GM19240 (cell line): ENCODE results near the gene XRCC5.
"Not testable (repeated sequence)": the region's sequence is repeated elsewhere in the genome, so short reads cannot be mapped to it uniquely, and the experiment has no call there.

ENCODE experiments used
- DNase-seq: peaks from one replicate; pipeline ENCODE4 v3.0.0; 2011; ENCODE audit warnings: low spot score; ENCODE audit not compliant: insufficient read length

Gene XRCC5

DNA sequence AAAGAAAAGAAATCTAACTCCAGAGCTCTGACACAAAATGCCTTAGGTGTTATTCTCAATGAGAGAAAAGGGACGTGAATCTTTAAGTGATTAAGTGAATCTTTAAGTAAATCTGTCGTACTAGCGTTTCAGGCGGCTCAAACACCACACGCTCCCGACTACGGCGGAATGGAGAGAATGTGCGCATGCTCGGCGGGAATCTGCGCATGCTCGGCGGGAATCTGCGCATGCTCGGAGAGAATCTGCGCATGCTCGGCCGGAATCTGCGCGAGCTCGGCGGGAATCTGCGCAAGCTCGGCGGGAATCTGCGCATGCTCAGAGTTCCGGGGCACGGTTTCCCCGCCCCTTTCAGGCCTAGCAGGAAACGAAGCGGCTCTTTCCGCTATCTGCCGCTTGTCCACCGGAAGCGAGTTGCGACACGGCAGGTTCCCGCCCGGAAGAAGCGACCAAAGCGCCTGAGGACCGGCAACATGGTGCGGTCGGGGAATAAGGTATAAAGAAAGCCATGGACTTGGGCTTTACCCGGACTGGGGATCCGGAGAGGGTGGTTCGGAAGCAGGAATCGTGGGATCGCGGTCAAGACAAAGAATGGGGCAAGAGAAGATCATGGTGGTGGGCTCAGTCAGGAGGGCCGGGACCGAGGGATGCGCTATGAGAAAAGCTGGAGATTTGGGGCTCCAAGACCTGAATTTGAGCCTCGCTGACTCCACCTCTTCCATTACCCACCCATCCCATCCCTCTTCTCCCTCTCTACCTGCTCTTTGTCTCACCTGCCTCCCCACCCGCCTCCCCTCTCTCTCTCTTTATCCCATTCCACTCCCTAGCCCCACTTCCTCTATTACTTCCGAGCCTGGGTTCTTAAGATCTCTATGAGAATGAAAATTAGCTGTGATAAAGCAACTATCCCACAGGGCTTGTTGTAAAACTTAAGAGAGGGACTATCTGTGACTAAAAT lies at the start of gene XRCC5:
TSS of gene XRCC5 (plus strand) at position 382 of the 955 bp plus-strand sequence. CDS start at position 471, 89 bp downstream.
- peak; percentile 53 for DNase-seq

DNA sequence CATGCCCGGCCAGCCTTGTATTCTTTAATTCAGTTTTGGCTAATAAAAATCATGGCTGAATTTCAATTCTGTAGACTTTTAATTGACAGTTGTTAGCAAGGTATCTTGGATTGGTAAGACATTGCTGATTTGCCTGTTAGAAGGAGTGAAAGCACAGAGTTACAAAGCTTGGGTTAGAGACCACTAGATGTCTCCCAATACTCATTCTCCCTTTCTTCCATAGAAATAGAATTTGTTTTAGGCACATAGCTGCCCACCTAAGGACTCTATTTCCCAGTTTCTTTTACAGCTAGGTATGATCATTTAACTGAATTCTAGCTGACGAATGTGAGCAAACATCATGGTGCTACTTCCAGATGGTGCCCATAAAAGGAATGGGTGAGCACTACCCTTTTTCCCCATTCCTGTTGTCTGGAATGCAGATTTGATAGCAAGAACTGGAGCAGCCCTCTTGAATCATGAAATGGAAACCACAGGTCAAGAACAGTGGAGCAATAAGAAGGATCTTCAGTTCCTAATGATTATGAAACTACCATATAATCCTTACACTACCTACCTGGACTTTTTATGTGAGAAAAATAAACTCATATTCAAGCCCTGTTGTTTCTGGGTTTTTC lies 45.0 kb upstream of the XRCC5 start:
- DNase-seq, result no peak

DNA sequence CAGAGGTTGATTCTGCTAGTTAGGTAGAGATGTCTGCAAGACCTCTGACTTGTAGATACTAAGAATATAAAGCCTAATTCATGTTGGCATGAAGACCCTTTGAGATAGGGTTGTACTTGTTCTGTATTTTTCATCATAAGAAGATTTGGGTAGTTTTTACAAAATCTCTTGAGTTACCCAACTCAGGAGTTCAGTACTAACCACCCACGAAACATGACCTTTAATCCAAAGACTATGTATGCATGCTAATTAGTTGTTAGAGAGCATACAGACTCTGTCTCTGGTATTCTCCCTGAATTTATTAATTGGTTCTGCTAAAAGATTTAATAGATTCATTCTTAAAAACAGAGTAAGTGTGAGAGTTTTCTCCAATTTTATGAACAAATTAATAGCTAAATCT lies 44.5 kb upstream of the XRCC5 start:
- no peak for DNase-seq

DNA sequence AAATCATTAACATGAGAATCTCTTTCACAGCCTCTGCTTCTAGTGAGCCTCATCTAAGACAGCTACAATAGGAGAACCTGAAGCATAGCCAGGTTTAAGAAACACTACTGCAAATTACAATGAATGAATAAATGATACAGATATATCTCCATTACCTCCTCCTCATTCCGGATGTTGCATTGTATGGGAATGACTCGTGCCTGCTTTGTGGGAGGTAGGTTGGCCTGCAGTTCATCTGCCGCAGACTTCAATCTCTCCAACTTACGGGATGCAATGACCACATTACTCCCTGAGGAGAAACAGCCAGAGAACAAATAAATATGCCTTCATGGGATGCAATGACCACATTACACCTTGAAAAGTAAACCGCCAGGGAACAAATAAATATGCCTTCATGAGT lies 42.9 kb upstream of the XRCC5 start:
- DNase-seq, result no peak

DNA sequence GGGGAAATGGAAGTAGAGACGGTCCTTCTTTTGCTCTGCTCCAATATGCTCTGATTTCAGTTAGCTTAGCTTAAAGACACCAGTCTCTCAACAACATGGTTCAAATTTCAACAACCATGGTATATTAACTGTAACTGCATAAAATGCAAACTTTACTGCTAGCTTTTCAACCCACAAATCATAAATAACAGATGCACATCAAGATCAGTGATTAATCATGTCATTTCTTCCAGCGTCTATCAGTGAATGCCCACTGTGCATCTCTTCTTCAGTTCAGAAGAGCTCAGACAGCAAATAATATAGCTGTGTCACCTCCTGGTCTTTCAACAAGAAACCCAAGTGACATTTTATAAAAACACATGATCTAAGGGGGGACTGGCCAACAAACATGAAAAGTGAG lies 40.1 kb upstream of the XRCC5 start:
- DNase-seq, result no peak

DNA sequence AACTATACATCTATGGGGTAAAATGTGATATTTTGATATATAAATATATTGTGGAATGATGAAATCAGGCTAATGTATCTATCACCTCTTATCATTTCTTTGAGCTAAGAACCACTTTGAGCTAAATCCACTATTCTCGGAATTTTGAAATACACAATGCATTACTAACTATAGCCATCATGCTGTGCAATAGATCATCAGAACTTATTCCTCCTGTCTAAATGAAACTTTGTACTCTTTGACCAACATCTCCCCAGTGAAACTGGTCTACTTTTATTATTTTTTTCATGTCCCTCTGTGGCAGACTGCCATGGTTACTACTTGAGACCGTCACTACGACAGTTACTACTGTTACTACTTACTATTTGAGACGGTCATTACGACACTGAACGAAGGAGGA lies 39.0 kb upstream of the XRCC5 start:
- DNase-seq, result no peak

DNA sequence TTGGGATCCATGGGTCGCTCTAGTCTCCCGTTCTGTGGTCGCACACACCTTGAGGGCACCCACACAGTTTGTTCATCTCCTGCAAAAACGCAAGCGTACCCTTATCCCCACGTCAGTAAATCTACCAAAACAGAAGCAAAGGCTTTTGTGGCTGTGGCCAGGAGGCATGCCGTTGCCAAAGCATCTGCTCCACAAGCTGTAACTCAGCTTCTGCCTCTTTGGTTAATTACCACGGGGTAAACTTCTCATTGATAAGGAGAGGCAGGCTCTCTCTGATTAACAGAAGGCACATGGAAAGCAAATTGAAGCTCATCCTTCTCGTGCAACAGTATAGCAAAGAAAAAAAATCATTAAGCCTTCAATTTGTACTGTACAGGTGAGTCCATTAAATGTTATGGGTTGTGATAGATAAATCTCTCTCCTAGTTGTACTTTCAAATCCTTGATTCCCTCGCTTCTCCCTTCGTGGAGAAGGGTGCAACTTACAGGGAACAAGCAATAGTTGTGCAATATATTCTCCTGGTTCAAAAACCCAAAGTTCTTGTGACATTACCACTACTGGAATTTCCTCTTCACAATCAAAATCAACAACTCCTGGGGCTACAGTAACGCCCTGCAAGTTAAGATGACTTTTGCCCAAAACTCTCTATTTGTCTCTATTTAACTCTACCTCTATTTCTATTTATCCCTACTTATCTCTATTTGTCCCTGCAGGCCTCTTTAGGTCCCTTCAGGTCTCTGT lies 37.9 kb upstream of the XRCC5 start:
- DNase-seq, result no peak

DNA sequence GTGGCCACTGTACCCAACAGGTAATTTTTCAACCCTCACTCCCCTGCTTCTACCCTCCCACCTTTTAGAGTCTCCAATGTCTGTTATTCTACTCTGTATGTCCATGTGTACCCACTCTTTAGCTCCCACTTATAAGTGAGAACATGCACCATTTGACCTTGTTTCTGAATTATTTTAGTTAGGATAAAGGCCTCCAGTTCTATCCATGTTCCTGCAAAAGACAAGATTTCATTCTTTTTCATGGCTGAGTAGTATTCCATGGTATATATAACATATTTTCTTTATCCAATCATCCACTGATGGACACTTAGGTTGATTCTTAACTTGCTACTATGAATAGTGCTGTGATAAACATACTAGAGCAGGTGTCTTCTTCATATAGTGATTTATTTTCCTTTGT lies 36.7 kb upstream of the XRCC5 start:
- no peak for DNase-seq

DNA sequence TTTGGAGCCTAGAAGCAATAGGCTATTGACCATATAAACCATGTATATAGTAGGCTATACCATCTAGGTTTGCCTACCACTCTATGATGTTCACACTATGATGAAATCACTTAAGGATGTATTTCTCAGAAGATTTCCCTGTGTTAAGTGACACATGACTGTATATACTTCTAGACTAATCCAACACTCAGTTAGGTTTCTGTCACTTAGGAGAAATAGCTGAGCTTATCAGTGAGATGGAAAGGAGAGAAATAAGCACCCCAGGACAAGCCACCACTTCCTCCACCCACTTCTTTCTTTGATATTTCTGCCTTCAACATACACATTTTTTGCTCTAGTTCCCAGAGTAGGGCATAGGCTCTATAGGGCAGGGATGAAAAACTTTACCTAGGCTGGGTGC lies 35.4 kb upstream of the XRCC5 start:
- no peak for DNase-seq

DNA sequence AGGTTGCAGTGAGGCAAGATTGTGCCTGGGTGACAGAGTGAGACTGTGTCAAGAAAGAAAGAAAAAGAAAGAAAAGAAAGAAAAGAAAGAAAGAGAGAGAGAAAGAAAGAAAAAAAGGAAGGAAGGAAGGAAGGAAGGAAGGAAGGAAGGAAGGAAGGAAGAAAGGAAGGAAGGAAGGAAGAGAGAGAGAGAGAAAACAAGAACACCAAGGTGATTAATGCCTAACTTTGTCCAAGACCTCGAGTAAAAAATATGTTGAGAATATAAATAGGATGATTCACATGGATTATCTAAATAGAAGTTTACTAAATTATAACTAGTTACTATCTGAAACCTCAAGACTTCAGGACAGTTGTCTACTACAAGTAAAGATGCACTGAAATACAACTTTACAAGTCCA lies 34.8 kb upstream of the XRCC5 start:
- DNase-seq, result no peak

DNA sequence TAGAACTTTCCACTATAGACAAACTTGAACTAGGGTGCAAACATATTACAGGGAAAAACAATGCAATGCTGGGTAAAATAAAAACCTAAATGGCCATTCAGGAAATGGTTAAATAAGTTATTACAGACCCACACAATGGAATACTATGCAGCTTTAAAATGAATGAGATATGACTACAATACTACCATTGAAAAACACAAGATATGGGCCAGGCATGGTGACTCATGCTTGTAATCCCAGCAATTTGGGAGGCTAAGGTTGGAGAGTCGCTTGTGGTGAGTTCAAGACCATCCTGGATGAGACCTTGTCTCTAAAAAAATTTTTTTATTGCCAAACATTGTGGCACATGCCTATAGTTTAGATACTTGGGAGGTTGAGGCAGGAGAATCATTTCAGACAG lies 34.4 kb upstream of the XRCC5 start:
- DNase-seq, result no peak

DNA sequence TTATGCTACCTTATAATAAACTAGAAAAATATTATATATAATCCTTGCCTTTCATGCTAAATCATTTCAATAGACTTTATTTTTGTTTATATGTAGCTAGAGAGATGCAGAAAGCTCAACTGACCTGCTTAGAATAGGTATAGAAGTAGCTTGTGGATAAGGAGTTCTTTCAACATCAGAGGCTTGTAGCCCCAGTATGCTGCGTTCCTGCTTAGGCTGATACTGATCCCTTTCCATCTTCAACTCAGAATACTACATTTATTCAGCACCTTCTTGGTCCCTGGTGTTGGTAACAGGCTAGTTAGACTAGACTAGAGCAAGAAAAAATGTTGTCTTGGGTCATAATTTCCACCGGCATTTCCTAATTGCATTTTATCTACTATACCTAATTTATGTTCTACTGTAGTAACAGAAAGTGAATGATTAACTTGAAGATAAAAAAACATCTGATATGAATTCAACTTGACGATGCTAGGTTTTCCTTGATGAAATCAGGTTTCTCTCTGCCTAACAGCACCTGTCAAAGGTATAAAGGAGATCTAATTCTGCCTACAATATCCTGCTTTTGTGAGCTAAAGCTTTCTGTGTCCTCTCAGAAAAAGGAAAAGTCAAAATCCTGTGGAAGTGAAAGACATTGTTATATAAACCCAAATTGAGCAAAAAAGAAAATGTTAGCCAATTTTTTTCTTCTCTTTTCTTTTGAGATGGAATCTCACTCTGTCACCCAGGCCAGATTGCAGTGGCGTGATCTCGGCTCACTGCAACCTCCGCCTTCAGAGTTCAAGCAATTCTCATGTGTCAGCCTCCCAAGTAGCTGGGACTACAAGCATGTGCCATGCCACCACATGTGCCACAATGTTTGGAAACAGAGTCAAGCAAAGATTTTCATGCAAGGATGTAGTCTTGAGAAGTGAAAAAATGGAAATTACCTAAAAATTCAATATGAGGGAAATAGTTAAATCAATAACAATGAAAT lies 33.4 kb upstream of the XRCC5 start:
- no peak for DNase-seq

DNA sequence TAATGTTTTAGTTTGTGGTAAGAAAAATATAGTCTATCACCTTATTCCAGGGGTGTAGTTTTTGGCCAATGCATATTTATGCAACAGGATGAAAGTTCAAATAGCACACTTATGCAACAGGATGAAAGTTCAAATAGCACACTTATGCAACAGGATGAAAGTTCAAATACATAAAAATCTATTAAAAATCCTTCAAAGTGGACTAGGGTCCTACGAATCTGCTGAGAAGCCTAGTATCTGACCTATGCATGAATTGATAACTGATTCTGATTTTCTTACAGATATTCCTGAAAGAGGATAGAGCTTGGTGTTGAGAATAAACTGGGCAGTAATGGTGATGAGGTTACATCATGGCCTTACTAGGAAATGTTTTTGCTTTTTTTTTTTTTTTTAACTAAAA lies 30.4 kb upstream of the XRCC5 start:
- DNase-seq, result no peak

DNA sequence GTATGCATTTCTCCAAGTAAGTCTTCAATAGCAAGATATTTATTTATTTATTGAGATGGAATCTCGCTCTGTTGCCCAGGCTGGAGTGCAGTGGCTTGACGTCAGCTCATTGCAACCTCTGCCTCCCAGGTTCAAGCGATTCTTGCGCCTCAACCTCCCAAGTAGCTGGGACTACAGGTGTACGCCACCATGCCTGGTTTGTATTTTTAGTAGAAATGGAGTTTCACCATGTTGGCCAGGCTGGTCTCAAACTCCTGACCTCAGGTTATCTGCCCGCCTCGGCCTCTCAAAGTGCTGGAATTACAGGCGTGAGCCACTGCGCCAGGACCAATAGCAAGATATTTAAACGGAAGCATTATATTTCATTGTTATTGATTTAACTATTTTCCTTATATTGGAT lies 29.1 kb upstream of the XRCC5 start:
- DNase-seq, result not testable (repeated sequence)

DNA sequence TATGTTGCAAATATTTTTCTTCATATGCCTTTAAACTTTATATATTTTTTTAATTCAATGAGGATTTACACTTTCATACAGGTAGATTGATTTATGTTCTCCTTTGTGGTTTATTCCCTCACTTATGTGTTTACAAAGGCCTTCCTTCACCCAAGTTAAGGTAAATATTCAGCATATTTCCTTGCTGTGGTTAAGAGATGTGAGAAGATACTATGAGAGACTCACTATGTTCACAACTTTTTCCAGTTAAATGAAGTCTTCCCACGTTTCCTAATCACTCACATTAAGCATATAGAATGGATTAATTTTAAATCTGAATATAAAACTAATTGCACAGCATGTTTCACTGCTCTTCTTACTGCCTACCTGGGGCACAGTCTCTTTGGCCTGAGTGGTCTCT lies 28.1 kb upstream of the XRCC5 start:
- DNase-seq, result no peak

DNA sequence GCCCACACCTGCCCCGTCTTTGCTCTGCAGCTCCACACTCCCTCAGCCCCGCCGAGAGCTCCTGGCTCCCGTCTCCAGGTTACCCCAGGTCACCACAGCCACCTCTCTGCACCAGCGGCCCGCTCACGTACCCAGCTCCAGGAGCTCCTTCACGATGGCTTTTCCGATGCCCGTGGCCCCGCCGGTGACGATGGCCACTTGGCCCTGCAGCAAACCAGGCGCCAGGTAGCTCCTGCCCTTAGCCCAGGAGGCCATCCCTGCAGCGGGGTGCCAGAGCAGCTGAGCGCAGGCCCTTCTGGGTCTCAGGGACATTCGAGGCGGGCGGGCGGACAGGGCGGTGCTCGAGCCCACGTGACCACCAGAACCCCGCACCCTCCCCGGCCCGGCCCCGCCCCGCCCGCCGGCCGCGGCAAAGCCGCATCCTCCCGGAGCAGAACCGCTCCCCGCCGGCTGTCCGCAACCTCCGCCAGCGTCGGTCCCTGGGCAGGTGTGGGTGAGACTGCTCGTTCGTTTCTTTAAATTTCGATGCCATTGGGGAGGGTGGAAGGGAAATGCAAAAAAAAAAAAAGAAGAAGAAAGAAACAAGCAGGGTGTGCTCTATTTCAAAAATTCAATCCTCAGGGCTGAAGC lies 27.5 kb upstream of the XRCC5 start, which contains the start of the genes PECR and TMEM169:
TSS of gene PECR (minus strand) at position 323 of the 630 bp plus-strand sequence. CDS start at position 255, 68 bp downstream.
TSS of gene TMEM169 (plus strand) at position 433 of the 630 bp plus-strand sequence. CDS start 14,045 bp downstream, outside the sequence.
- DNase-seq, result peak; percentile 74

DNA sequence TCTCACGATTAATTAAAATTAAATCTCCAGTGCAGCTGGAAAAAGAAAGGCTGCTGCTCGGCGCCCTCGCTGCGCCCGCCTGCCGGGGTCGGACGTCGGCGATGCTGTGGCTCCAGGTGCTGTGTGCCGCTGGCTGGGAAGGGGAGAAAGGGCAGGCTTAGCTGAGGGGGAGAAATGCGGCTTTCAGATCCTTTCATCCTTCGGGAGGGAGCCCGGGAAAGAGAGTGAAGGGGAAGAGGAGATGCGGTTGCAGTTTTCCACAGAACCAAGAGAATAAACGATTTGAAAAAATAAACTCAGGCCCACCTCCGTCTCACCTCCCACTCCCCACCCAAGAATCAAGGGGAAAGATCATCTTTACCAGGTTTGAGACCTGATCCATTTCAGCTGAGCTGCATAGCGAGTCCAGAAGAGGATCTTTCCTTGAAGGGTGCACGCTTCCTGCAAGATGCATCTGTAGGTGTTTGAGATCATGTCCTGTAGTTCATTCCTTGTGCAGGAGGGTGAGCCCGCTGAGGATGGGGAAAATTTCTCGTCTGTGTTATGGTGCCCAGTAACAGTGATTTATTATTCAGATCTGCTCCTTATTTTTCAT lies 26.9 kb upstream of the XRCC5 start:
- no peak for DNase-seq

DNA sequence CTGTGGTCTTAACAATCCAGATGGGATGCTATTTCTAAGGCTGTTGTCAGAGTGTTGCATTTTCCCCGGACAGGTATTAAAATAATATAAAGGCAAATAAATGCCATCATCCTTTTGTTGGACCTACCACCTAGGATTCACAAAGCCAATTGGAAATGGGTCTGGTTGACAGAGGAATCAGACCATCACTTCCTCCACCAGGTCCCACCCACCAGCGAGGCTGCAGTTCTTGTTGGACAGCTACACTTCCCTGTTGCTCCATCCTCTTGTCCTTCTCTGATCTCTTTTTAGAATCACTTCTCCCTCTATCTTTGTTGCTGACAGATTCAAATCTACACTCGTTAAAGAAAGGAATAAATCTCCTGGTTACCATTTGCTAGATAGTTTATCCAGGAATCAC lies 26.3 kb upstream of the XRCC5 start:
- no peak for DNase-seq

DNA sequence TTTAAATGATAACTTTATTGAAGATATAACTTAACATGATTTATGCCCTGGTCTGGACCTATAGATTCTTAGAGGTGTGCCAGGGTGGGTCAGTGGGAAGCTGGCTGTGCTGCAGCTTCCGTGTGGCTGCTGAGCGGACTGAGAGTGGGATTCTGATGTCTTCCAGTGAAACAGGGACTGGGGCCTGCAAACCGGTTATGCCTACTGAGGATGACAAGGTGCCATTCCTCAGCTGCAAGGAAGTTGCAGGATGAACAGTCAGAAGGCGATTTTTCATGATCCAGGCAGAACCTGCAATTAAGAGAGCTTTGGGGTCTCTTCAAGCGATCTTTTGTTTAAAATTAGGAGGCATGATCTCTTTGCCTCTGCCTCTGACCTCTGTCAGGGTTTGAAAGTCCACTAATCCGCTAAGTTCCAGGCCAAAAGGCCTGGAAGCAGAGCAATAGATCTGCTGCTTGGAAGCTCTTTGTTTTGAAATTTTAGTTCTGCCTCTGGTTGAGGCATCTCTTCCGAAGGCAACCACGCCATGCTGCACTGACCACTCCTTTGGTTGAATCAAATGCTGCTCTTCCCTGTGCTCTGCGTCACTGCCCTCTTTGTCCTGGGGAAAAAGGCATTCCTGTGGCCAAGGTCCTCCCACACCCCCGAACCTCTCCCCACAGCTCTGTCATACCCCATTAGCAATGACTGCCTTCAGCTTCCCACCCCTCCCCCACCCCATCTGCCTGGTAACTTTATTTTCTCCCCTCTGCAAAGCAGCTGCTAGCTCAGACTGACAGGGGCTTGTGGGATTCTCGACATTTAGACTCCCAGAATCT lies 25.5 kb upstream of the XRCC5 start:
- DNase-seq, result no peak
